HG03439 (cell line): Measurements from ENCODE around the gene FAF1.

ENCODE experiments used
- ATAC-seq: cut with Tn5 transposase; IDR thresholded peaks from one replicate; pipeline ENCODE4 v1.9.1; 2021; ENCODE audit warnings: mild to moderate bottlenecking, moderate library complexity; ENCODE audit not compliant: unreplicated experiment

The FAF1 gene

DNA sequence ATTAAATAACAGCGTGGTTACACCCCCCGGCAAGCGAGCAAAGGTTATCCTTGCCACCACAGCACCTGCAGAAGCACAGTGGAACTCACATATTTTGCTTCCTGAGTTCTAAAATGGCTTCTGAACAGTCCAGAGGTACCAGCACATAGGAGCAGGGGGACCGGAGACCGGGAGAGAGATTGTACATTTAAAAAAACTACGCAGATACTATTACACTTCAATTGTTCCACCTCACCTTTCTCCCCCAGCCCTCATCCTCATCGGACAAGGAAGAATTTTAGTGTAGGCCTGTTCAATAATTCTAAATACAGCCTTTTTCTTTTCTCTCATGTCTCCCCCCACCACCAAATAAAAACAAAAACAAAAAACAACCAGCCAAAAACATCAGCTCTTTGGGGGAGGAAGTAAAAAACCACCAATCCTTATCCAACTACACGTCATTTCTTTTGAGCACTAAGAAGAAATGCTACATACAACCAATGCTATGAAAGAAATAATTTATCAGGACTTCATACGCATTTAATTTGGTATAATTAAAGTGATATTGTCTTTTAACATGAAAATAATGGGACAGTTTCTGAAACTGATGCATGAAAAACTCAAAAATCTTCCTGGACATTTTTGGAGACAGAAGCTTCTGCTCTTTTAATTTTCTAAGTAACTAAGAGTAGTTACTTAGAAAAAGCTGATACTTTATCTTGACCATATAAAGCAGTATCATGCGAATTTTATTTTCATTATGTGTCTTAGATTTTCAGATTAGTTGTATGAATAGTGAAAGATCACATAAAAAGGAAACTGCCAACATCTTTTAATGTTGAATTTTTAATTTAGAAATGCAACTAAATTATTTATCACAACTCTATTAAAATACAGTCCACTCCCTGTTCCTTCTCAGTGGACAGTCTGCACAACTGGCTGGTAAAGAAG, 19.1 kb upstream of the FAF1 start:
- ATAC-seq, result no peak

- peak; percentile 28 for ATAC-seq
These were observed 18.2 kb upstream of the FAF1 start for GRCh38 chr1:50978144-50978851.

DNA sequence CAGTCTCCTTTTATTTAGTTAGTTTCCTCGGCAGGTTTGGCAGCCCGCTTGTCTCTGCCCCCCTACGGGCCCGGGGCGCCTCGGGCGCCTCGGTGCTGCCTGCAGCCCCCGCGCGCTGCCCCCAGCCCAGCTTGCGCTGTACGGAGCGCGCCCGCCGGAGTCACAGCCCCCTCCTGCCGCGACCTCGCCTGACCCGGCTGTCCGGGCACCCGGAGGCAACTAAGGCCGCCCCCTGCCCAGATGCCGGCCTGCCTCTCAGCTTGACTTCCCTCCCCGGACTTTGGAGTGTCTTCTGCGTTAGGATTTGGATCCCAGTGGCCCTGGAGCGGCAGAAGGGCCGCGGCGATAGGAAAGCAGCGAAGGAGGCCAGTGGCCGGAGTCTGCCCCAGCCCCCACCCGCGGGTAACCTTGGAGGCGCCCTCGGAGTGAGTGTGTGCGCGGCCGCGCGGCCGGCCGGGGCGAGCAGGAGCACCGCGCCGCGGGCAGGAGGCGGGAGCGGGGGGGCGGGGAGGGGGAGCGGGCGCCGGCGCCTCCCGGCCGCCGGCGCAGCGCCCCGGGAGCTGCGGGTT, 17.6 kb upstream of the FAF1 start:
- ATAC-seq, result peak; percentile 62

DNA sequence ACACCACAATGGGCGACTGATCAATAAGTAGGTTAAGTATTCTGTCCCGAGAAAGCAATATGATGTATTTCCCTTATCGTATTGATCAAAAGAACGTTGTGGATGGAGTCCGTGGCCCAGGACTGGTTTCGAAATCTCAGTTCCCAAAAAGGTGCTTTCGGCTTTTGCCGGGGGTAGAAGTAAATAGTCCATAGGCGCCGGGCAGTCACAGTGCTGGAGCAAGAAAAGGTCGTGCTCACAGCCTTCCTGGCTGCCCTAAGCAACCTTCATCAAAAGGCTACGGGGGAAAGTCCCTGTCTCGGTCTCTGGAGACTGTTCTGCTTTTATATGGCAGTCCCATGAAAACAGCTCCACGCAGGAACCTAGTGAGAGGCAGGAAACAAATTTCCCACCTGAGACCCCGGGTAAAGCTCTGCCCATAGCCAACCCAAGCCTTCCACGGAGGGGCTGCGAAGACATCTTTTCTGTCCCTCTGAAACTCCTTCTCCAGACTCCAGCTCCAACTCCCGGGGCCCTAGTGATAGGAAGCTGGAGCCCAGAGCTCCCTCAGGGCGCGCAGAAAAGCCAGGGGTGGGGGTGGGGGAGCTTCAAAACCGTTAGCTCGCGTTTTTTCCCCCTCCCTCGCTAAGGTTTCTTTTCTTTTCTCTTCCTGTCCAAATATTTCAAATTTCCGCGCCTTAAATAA, 17.0 kb upstream of the FAF1 start:
- peak; percentile 64 for ATAC-seq

GRCh38 chr1:50976111-50976889, 16.2 kb upstream of the FAF1 start:
- peak; percentile 16 for ATAC-seq

GRCh38 chr1:50975436-50975835, 15.4 kb upstream of the FAF1 start:
- no peak for ATAC-seq

GRCh38 chr1:50974618-50974935, 14.5 kb upstream of the FAF1 start:
- no peak for ATAC-seq

DNA sequence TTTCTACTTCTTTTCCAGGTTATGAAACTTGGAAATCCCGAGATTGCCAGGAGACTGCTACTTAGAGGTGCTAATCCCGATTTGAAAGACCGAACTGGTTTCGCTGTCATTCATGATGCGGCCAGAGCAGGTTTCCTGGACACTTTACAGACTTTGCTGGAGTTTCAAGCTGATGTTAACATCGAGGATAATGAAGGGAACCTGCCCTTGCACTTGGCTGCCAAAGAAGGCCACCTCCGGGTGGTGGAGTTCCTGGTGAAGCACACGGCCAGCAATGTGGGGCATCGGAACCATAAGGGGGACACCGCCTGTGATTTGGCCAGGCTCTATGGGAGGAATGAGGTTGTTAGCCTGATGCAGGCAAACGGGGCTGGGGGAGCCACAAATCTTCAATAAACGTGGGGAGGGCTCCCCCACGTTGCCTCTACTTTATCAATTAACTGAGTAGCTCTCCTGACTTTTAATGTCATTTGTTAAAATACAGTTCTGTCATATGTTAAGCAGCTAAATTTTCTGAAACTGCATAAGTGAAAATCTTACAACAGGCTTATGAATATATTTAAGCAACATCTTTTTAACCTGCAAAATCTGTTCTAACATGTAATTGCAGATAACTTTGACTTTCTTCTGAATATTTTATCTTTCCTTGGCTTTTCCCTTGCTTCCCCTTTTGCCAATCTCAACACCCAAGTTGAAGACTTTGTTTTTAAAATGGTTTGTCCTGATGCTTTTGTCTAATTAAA, 14.0 kb upstream of the FAF1 start:
- ATAC-seq, result no peak

DNA sequence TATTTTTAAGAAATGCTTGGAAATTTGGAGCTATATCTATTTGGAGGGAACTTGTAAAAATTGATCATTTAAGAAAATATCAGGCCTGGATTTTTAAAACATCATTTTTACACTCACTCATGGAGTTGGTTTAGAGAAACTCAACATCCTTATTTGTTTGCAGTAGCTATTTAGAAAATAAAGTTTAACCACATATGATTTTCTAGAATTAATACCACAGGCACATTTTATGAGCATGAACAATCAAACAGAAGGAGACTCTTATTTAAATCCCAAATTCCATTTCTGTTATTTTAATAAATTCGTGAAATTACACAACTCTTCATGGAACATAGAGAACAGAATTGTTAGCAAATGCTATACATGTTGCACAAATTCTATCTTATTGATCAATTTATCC, 13.2 kb upstream of the FAF1 start:
- no peak for ATAC-seq

GRCh38 chr1:50972766-50973165, 12.7 kb upstream of the FAF1 start:
- no peak for ATAC-seq

DNA sequence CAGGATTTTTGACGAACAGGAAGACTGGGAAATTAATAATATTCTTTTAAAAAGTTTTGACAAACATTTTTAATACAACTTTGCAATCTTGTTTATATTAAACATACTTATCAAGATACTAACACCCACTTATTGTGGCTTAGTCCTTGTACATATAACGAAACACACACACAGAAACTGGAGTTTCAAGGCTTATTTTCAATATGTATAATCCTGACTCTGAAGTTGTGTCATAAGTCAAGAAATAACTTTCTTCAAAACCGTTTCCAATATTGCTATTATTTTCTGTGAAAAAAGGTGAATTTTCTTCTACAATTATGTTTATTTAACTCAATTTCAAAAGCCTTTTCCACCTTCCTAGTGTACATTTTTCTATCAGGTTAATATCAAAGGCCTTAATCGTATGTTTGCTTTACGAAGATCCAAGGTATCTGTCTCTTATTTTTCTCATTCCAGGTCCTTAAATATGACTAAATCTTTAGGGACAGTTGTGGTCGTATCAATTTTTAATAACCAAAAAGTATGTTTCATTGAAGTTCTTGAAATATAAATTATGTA, 11.8 kb upstream of the FAF1 start:
- ATAC-seq, result no peak

- no peak for ATAC-seq
These were observed 11.0 kb upstream of the FAF1 start for GRCh38 chr1:50970931-50971582.

GRCh38 chr1:50970509-50970887, 10.4 kb upstream of the FAF1 start:
- no peak for ATAC-seq

GRCh38 chr1:50969611-50970508, 9.8 kb upstream of the FAF1 start, which contains the start of gene CDKN2C:
Gene CDKN2C, plus strand, starts transcription at chr1:50970245. Its CDS starts 124 bp downstream, at chr1:50970369.
- ATAC-seq, result peak; percentile 25

DNA sequence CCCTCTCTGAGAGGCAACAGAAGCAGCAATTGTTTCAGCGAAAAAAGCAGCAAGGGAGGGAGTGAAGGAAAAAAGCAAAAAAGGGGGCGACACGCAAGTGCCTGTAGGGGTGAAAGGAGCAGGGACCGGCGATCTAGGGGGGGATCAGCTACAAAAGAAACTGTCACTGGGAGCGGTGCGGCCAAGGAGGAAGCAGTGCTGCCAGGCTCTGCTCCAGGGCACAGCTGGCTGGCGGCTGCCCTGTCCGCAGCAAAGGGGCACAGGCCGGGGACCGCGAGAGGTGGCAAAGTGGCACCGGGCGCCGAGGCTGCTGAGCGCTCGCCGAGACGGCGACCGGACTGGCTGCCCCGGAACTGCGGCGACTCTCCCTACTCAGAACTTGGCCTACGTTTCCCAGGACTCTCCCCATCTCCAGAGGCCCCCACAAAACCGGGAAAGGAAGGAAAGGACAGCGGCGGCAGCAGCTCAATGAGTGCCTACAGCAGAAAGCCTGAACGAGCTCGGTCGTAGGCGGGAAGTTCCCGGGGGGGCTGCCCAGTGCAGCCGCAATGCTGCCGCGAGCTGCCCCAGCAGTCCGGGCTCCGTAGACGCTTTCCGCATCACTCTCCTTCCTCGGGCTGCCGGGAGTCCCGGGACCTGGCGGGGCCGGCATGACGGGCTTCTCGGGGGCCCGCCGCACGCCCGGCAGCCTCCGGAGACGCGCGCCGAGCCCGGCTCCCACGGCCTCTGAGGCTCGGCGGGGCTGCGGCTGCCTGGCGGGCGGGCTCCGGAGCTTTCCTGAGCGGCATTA, 8.9 kb upstream of the FAF1 start:
- peak; percentile 28 for ATAC-seq

- peak; percentile 65 for ATAC-seq
These were observed 8.2 kb upstream of the FAF1 start for GRCh38 chr1:50968158-50968820.
